ES-I3 (cell line): ENCODE results near the gene SLC6A18.

Source experiments
- H3K36me3 ChIP-seq: 2 replicates; pipeline ENCODE4 v1.6.1; 2013; ENCODE audit warnings: mild to moderate bottlenecking, low read length, control low read depth, moderate library complexity; ENCODE audit not compliant: insufficient read depth
- H3K4me1 ChIP-seq: 2 replicates; pipeline ENCODE4 v1.6.1; 2013; ENCODE audit warnings: mild to moderate bottlenecking, control low read depth, low read length; ENCODE audit not compliant: insufficient read depth
- H3K9ac ChIP-seq: 2 replicates; pipeline ENCODE4 v1.6.1; 2013; ENCODE audit warnings: low read depth, mild to moderate bottlenecking, low read length, moderate library complexity
- H3K9me3 ChIP-seq: 2 replicates; pipeline ENCODE4 v1.6.1; 2013; ENCODE audit warnings: mild to moderate bottlenecking, low read length, moderate library complexity; ENCODE audit not compliant: control insufficient read depth, insufficient read depth

The SLC6A18 gene

GRCh38 chr5:1195439-1195838 is 29.7 kb upstream of the SLC6A18 start:
- Histone ChIP-seq H3K9ac (no peak overlapping the region), H3K4me1 (0 out of 2 replicates have a peak, but pooled peaks cover 3% of the 10 kb centered on the region), H3K36me3 (no peaks in the 10 kb centered on the region; the same call in 1 of the 2 replicates), H3K9me3 (no peaks in the 10 kb centered on the region)

DNA sequence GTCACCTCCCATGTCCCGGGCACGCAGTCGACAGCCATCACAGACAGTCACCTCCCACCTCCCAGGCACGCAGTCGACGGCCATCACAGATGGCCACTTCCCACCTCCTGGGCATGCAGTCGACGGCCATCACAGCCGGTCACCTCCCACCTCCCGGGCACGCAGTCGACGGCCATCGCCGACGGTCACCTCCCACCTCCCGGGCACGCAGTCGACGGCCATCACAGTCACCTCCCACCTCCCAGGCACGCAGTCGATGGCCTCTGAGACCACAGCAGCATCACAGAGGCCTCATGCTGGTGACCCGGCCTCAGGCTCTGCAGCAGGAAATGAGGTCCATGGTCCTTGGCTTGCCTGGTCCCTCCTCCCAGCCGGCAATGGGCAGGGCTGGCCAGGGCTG is 29.3 kb upstream of the SLC6A18 start:
- Histone ChIP-seq H3K9ac (no peak overlapping the region), H3K4me1 (0 out of 2 replicates have a peak, but pooled peaks cover 3% of the 10 kb centered on the region), H3K36me3 (no peaks in the 10 kb centered on the region; the same call in 1 of the 2 replicates), H3K9me3 (no peaks in the 10 kb centered on the region)

- H3K9me3 ChIP-seq, result no peaks in the 10 kb centered on the region
- H3K4me1 ChIP-seq, result 0 out of 2 replicates have a peak, but pooled peaks cover 3% of the 10 kb centered on the region
- no peaks in the 10 kb centered on the region; the same call in 1 of the 2 replicates for H3K36me3 ChIP-seq
- no peak overlapping the region for H3K9ac ChIP-seq
Observed at GRCh38 chr5:1196562-1196961, 28.6 kb upstream of the SLC6A18 start.

DNA sequence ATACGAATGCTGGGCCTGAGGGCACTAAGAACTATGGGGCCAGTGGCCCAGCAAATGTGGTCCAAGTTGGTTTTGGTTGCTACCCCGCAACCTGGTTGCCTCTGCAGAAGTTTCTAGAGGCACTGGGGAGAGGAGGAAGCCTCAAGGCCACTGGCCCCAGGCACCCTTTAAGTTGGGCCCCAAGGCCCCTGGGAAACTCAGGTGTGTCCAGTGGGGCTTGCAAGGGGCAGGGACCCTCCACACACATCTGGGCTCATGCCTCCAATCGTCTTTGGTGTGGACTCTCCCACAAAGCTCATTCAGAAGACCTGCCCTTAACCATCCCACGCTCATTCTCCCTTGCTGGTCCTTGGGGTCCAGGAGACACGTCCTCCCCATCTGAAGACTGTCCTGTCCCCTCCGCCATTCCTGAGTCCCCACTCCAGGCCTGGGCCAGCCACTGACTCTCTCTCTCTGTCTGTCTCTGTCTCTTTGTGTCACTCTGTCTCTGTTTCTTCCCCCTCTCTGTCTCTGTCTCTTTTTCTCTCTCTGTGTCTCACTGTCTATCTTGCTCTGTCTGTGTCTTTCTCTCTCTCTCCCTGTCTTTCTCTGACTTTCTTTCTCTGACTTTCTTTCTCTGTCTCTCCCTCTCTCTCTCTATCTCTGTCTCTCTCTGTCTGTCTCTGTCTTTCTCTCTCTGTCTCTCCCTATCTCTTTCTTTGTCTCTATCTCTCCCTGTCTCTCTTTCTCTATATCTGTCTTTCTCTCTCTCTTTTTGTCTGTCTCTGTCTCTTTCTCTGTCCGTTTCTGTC is 27.1 kb upstream of the SLC6A18 start:
- Histone ChIP-seq H3K9ac (no peak overlapping the region), H3K36me3 (no peaks in the 10 kb centered on the region; the same call in 1 of the 2 replicates), H3K4me1 (0 out of 2 replicates have a peak, but pooled peaks cover 3% of the 10 kb centered on the region), H3K9me3 (no peaks in the 10 kb centered on the region)

DNA sequence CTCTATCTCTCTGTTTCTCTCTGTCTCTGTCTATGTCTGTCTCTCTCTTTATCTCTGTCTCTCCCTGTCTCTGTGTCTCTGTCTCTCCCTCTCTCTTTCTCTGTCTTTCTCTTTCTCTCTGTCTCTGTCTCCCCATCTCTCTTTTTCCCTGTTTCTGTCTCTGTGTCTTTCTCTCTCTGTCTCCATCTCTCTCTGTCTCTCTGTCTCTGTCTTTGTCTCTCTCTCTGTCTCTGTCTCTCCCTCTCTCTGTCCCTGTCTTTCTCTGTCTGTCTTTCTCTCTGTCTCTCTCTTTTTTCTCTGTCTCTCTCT is 25.9 kb upstream of the SLC6A18 start:
- Histone ChIP-seq H3K9ac (no peak overlapping the region), H3K4me1 (0 out of 2 replicates have a peak, but pooled peaks cover 3% of the 10 kb centered on the region), H3K9me3 (no peaks in the 10 kb centered on the region), H3K36me3 (no peaks in the 10 kb centered on the region; the same call in 1 of the 2 replicates)

- Histone ChIP-seq H3K4me1 (0 out of 2 replicates have a peak, but pooled peaks cover 3% of the 10 kb centered on the region), H3K36me3 (no peaks in the 10 kb centered on the region; the same call in 1 of the 2 replicates), H3K9ac (no peak overlapping the region)
Observed at GRCh38 chr5:1199649-1200494, 25.3 kb upstream of the SLC6A18 start.

GRCh38 chr5:1200495-1201326 is 24.5 kb upstream of the SLC6A18 start:
- Histone ChIP-seq H3K9ac (no peak overlapping the region), H3K4me1 (0 out of 2 replicates have a peak, but pooled peaks cover 3% of the 10 kb centered on the region), H3K36me3 (no peaks in the 10 kb centered on the region; the same call in 1 of the 2 replicates), H3K9me3 (no peaks in the 10 kb centered on the region)

More at GRCh38 chr5:1199649-1200494, 25.3 kb upstream of the SLC6A18 start:
- no peaks in the 10 kb centered on the region for H3K9me3 ChIP-seq

GRCh38 chr5:1201327-1202025 is 23.7 kb upstream of the SLC6A18 start, which contains the start of gene SLC6A19:
Gene SLC6A19, plus strand, starts transcription at chr5:1201595. Its CDS starts 56 bp downstream, at chr5:1201651.
- no peaks in the 10 kb centered on the region for H3K9me3 ChIP-seq
- H3K4me1 ChIP-seq, result 0 out of 2 replicates have a peak, but pooled peaks cover 3% of the 10 kb centered on the region
- no peak within 1 kb of the TSS for H3K9ac ChIP-seq
- no peaks in the 10 kb centered on the region; the same call in 1 of the 2 replicates for H3K36me3 ChIP-seq

DNA sequence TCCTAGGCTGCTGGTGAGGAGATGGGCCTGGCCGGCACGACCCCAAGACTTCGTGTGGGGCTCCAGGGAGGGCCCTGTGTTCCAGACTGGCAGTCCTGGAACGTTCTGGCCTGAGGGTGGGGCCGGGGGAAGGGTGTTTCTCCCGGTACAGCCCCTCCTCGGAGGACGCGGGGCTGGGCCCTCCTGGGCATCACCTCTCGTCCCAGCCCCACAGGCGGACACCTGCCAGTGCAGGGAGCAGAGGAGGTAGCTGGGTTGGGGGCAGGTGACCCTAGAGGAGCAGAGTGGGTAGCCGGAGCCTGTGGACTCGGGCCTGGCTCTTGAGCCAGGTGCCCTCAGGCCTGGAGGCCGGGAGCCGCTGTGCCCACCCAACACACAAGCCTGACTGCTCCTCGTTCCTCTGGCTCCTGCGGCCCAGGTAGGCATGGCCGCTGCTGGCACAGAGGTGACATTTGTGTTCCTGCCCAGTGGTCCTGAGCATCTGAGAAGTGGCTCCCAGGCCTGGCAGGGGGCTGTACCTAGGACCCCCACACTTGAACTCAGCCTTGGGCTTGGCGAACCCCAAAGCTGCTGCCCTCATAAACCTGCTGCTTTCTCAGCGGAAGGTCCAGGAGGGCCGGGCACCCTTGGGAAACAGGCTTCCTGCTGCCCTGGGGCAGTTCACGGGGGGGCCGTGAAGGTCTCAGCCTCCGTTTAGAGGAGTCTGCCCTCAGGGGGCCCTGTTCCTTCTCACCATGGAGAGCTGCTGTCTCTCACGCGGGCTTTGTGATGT is 23.0 kb upstream of the SLC6A18 start:
- H3K9ac ChIP-seq, result no peak overlapping the region
- H3K4me1 ChIP-seq, result 0 out of 2 replicates have a peak, but pooled peaks cover 3% of the 10 kb centered on the region
- no peaks in the 10 kb centered on the region; the same call in 1 of the 2 replicates for H3K36me3 ChIP-seq
- H3K9me3 ChIP-seq, result no peaks in the 10 kb centered on the region

DNA sequence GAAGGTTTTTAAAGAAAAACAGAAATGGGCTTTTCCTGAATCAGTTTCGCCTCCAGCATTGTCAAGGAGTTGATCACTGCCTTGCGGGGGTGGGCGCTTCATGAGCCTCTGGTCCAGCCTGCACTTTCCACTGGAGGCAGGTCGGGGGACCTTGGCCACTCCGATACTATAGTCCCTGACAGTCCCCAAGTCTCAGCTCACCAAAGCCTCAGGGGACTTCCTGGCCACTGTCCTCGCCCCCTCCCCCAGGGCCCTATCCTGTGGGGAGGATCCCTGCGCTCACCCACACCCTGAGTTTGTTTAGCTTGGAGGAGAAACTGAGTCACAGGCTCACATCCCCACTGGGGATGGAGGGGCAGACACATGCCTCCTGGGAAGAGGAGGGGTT is 22.4 kb upstream of the SLC6A18 start:
- Histone ChIP-seq H3K9ac (no peak overlapping the region), H3K4me1 (0 out of 2 replicates have a peak, but pooled peaks cover 3% of the 10 kb centered on the region), H3K9me3 (no peaks in the 10 kb centered on the region), H3K36me3 (no peaks in the 10 kb centered on the region; the same call in 1 of the 2 replicates)

- 0 out of 2 replicates have a peak, but pooled peaks cover 3% of the 10 kb centered on the region for H3K4me1 ChIP-seq
- no peaks in the 10 kb centered on the region; the same call in 1 of the 2 replicates for H3K36me3 ChIP-seq
- no peaks in the 10 kb centered on the region for H3K9me3 ChIP-seq
- no peak overlapping the region for H3K9ac ChIP-seq
Observed at GRCh38 chr5:1203311-1203967, 21.7 kb upstream of the SLC6A18 start.

DNA sequence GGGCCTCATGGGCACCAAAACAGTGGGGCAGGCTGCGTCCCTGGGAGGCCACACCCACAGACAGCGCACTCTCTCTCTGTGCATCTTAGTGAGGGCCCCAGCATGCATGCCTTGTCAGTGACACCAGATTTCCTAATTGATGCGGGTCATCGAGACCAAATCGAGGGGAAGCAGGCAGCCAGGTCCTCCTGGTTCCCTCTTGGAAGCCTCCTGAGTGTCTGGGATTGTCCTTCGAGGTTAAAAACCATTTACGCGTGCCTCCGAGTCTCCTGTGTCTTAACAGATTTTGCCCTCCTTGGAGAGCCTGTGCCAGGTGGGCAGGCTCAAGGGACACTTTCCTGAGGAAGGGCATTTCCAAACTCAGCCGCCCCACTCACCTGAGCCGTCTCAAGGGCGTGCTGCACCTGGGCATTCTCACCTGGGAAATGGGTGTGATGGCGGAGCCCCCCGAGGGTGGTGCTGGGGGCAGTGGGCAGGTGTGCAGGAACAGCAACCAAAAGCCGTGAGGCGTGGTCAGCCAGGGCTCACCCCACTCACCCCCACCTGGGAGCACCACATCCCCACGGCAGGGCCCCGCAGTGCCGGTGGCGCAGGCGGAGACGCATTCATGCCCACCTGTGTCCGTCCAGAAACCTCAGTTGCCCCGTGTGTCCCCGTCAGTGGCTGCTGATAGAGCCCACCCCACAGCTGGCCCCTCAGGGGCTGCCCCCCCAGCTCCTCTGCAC is 21.1 kb upstream of the SLC6A18 start:
- H3K4me1 ChIP-seq, result 0 out of 2 replicates have a peak, but pooled peaks cover 3% of the 10 kb centered on the region
- no peaks in the 10 kb centered on the region; the same call in 1 of the 2 replicates for H3K36me3 ChIP-seq
- no peak overlapping the region for H3K9ac ChIP-seq
- no peaks in the 10 kb centered on the region for H3K9me3 ChIP-seq
